ENCODE measurements around the gene KCNQ1. TPM values are rescaled to one million over a fixed set of nuclear protein-coding genes. Genes with fewer than 3 reads are reported as not detected.

Gene KCNQ1
- total RNA-seq, 1 donor from 2014 or later: 4.8 TPM

- no peak for TF ChIP-seq CTCF (conservative IDR thresholded peaks at IDR 0.05)
- Mint-ChIP-seq H3K27ac (peak overlapping the region; percentile 36), H3K4me3 (no peak overlapping the region), H3K36me3 (no peaks in the 10 kb centered on the region), H3K4me1 (ENCODE audit: unreplicated experiment) (peaks cover 6% of the 10 kb centered on the region), H3K9me3 (no peaks in the 10 kb centered on the region), H3K27me3 (no peaks in the 10 kb centered on the region)
- DNase-seq (ENCODE audit: extremely low spot score, unreplicated experiment): no peak
Measured at GRCh38 chr11:2564008-2564530, 119.3 kb downstream of the KCNQ1 start.

GRCh38 chr11:2564588-2565425, 120.0 kb downstream of the KCNQ1 start:
- H3K9me3 Mint-ChIP-seq: no peaks in the 10 kb centered on the region
- no peaks in the 10 kb centered on the region for H3K27me3 Mint-ChIP-seq
- no peak overlapping the region for H3K4me3 Mint-ChIP-seq
- H3K27ac Mint-ChIP-seq: no peak overlapping the region
- H3K36me3 Mint-ChIP-seq: no peaks in the 10 kb centered on the region
- peaks cover 6% of the 10 kb centered on the region for H3K4me1 Mint-ChIP-seq (ENCODE audit: unreplicated experiment)
- DNase-seq (ENCODE audit: extremely low spot score, unreplicated experiment): no peak
- TF ChIP-seq CTCF (conservative IDR thresholded peaks at IDR 0.05): no peak

GRCh38 chr11:2565447-2566222, 120.8 kb downstream of the KCNQ1 start:
- Mint-ChIP-seq H3K27me3 (no peaks in the 10 kb centered on the region), H3K4me3 (no peak overlapping the region), H3K9me3 (no peaks in the 10 kb centered on the region)

GRCh38 chr11:2566223-2567025, 121.6 kb downstream of the KCNQ1 start:
- Mint-ChIP-seq H3K9me3 (no peaks in the 10 kb centered on the region), H3K27ac (peak overlapping the region; percentile 34), H3K36me3 (no peaks in the 10 kb centered on the region), H3K27me3 (no peaks in the 10 kb centered on the region), H3K4me3 (no peak overlapping the region), H3K4me1 (ENCODE audit: unreplicated experiment) (peaks cover 6% of the 10 kb centered on the region)
- DNase-seq (ENCODE audit: extremely low spot score, unreplicated experiment): no peak
- no peak for TF ChIP-seq CTCF (conservative IDR thresholded peaks at IDR 0.05)

More at GRCh38 chr11:2565447-2566222, 120.8 kb downstream of the KCNQ1 start:
- no peak for TF ChIP-seq CTCF (conservative IDR thresholded peaks at IDR 0.05)
- Mint-ChIP-seq H3K36me3 (no peaks in the 10 kb centered on the region), H3K4me1 (ENCODE audit: unreplicated experiment) (peaks cover 6% of the 10 kb centered on the region), H3K27ac (no peak overlapping the region)
- no peak for DNase-seq (ENCODE audit: extremely low spot score, unreplicated experiment)

GRCh38 chr11:2567026-2567671, 122.3 kb downstream of the KCNQ1 start:
- TF ChIP-seq CTCF (conservative IDR thresholded peaks at IDR 0.05): no peak
- Mint-ChIP-seq H3K27ac (peak overlapping the region; percentile 82), H3K27me3 (no peaks in the 10 kb centered on the region), H3K36me3 (no peaks in the 10 kb centered on the region), H3K4me1 (ENCODE audit: unreplicated experiment) (peaks cover 6% of the 10 kb centered on the region), H3K9me3 (no peaks in the 10 kb centered on the region), H3K4me3 (no peak overlapping the region)
- no peak for DNase-seq (ENCODE audit: extremely low spot score, unreplicated experiment)

All from type B pancreatic cell (in vitro differentiated cells).